ENCODE results near the gene CACHD1.

CACHD1 gene

GRCh38 chr1:64473367-64473766, 3.4 kb downstream of the CACHD1 start:
- no peak for DNase-seq

GRCh38 chr1:64474133-64474532, 4.2 kb downstream of the CACHD1 start:
- no peak for DNase-seq

- DNase-seq = no peak
These were observed 4.9 kb downstream of the CACHD1 start for GRCh38 chr1:64474665-64475439.

- DNase-seq = no peak
These were observed 6.5 kb downstream of the CACHD1 start for GRCh38 chr1:64476251-64476952.

- DNase-seq = no peak
These were observed 8.9 kb downstream of the CACHD1 start for GRCh38 chr1:64478594-64479470.

GRCh38 chr1:64479874-64480273, 9.9 kb downstream of the CACHD1 start:
- DNase-seq = no peak

- no peak for DNase-seq
These were observed 11.3 kb downstream of the CACHD1 start for GRCh38 chr1:64480999-64481772.

GRCh38 chr1:64482128-64482527, 12.2 kb downstream of the CACHD1 start:
- DNase-seq = no peak

- DNase-seq = no peak
These were observed 12.8 kb downstream of the CACHD1 start for GRCh38 chr1:64482720-64483119.

- DNase-seq = no peak
These were observed 13.9 kb downstream of the CACHD1 start for GRCh38 chr1:64483731-64484414.

GRCh38 chr1:64484651-64485050, 14.7 kb downstream of the CACHD1 start:
- DNase-seq = no peak

GRCh38 chr1:64486193-64486592, 16.3 kb downstream of the CACHD1 start:
- no peak for DNase-seq

- DNase-seq = no peak
These were observed 17.1 kb downstream of the CACHD1 start for GRCh38 chr1:64487061-64487460.

- no peak for DNase-seq
These were observed 18.9 kb downstream of the CACHD1 start for GRCh38 chr1:64488862-64489261.

GRCh38 chr1:64489707-64490106, 19.8 kb downstream of the CACHD1 start:
- DNase-seq = no peak

GRCh38 chr1:64490213-64490818, 20.4 kb downstream of the CACHD1 start:
- DNase-seq = no peak

GRCh38 chr1:64492424-64492823, 22.5 kb downstream of the CACHD1 start:
- no peak for DNase-seq

- DNase-seq = no peak
These were observed 23.9 kb downstream of the CACHD1 start for GRCh38 chr1:64493831-64494230.

- no peak for DNase-seq
These were observed 24.7 kb downstream of the CACHD1 start for GRCh38 chr1:64494659-64495058.

- DNase-seq = no peak
These were observed 25.9 kb downstream of the CACHD1 start for GRCh38 chr1:64495878-64496277.

GRCh38 chr1:64496606-64497005, 26.7 kb downstream of the CACHD1 start:
- DNase-seq = no peak
